GM19328 (cell line): Measurements from ENCODE around the gene DCP2.
A peak's percentile ranks its signal among the peaks of the same experiment; 100 is the strongest.

ENCODE experiments used
- ATAC-seq: cut with Tn5 transposase; IDR thresholded peaks from one replicate; pipeline ENCODE4 v1.9.1; 2021; ENCODE audit warnings: mild to moderate bottlenecking, moderate library complexity; ENCODE audit not compliant: unreplicated experiment

DCP2 gene

DNA sequence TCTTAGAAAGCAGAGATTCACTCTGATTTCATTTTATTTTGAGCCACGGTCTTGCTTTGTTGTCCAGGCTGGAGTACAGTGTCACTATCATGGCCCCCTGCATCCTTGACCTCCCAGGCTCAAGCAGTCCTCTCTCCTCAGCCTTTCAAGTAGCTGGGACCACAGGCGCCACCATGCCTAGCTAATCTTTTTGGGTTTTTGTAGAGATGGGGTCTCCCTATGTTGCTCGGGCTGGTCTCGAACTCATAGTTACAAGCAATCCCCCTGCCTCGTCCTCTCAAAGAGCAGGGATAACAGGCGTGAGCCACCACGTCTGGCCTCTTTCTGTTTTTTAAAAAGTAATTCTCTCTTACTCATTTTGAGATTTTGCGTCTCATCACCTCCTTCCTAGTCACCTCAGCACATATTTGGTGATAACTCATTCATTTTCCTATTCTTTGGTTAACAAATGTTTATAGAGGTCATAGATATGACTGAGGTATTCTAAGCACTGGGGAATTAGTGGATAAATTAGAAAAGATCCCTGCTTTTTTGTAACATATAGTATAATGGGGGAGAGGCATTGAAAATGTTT lies 10.8 kb upstream of the DCP2 start:
- no peak for ATAC-seq

GRCh38 chr5:112967520-112968083 lies 9.0 kb upstream of the DCP2 start:
- no peak for ATAC-seq

- ATAC-seq, result no peak
Observed at GRCh38 chr5:112968411-112969106, 8.0 kb upstream of the DCP2 start.

- no peak for ATAC-seq
Observed at GRCh38 chr5:112971276-112971675, 5.3 kb upstream of the DCP2 start.

DNA sequence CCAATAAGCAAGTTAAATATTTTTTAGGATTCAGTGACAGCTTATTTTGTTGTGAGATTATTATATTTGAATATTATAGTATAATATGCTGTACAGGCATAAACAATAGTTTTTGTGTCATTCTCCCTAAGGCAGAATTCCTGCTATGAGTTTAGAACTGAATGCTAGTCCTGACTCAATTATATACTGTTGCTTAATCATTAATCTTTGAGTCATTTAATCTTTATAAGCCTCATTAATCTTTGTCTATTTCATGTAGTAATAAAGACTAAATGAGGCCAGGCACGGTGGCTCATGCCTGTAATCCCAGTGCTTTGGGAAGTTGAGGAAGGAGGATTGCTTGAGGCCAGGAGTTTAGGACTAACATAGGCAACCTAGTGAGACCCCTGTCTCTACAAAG lies 3.6 kb upstream of the DCP2 start:
- ATAC-seq, result no peak

DNA sequence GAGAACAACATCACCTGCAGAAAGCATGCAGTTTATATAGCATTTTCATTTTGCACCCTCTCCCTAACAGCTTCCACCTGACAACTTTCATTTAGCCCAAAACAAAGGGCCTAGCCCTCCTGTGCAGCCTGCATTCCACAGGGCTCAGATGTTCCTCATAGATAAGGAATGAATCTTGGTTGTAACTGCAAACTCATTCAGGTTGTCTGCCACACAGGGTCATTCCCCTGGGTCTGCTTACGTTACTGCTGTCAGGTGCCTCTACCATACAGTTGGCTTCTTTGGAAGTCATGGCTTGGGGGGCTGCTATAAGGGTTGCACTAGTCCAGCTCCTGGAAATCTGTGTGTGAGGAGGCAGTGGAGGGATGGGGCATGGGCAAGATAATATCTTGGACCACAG lies 2.7 kb upstream of the DCP2 start:
- ATAC-seq, result no peak

GRCh38 chr5:112974901-112975300 lies 1.7 kb upstream of the DCP2 start:
- no peak for ATAC-seq

DNA sequence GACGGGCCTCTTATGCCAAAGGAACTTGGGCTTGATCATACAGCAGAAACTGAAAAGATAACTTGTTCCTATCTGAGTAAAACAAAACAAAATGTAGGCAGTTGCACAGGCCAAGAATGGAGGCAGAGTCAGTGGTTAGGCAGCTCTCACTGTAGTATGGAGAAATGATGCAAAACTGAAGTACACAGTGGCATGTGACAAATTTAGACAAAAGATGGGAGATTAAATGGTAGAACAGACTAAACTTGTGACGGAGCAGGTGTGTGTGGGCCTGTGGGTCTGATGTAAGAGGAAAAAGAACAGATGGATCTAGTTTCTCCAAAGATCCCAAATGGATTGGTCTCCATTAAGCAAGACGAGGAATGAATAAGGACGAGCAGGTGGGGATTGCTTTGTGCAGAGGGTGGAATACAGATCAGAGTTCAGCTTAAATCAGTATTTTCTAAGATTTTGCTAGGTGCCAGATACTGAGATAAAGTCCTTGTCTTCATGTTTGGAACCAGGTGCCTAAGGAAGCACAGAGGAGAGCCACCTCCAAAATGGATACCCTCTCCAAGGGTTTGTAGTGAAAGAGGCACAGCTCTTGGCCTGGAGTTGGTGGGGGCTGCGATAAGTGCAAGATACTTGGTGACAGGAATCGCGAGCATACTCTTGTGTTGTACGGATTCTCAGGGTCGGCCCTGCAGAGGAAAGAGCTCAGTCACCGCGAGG lies 722 bp upstream of the DCP2 start:
- peak; percentile 6 for ATAC-seq

DNA sequence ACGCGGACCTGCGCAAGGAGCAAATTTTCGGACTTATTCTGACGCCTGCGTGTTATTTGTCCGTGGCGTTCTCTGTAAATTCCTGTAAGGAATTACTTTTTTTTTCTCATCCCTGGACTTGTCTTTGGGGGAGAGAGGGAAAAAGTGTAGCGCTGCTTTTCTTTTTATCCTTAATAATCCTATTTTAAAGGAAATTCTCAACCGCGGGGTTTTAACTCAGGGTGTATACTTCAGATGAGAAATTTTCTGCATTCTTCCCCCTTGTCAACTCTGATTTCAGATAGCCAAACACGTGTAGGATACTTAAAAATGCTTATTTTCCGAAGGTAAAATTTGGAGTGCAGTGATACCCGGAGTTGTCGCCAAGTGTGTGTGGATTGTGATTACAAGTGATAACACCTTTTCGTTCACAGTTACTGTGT lies 853 bp downstream of the DCP2 start:
- no peak for ATAC-seq

DNA sequence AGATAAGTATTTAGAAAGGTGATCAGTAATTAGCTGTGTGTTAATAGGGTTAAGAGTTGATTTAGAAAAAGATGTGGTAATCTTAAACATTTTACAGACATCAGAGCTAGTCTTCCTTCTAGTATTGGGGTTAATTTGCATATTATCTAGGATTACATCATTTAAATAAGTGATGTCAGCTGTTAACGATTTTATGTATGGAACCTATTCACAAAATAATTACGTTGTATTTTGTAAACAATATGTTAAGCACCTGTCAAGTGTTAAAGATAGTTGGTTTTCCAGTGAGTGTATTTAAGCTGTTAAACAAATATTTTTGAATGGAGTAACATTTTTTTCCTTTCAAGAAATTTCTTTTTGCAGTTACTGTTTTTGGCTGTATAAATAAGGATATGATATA lies 2.2 kb downstream of the DCP2 start:
- no peak for ATAC-seq

- ATAC-seq, result no peak
Observed at GRCh38 chr5:112979723-112980122, 3.1 kb downstream of the DCP2 start.

DNA sequence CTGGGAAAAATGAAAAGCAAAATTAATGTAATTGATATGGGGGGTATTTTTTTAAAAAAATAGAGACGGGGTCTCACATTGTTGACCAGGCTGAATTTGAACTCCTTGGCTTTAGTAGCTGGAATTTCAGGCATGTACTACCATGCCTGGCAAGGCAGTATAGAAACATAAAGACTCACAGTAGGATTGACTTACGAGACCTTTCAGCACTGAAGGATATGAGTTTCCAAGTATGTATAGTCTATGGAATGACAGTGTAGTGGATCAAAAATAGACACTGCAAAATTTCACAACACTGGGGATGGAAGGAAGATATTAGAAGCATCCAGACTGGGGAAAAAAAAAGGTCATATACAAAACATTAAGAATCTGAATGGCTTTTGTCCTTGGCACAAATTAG lies 6.8 kb downstream of the DCP2 start:
- no peak for ATAC-seq

- no peak for ATAC-seq
Observed at GRCh38 chr5:112986224-112986623, 9.6 kb downstream of the DCP2 start.

GRCh38 chr5:112995764-112996618 lies 19.4 kb downstream of the DCP2 start:
- ATAC-seq, result peak; percentile 86

DNA sequence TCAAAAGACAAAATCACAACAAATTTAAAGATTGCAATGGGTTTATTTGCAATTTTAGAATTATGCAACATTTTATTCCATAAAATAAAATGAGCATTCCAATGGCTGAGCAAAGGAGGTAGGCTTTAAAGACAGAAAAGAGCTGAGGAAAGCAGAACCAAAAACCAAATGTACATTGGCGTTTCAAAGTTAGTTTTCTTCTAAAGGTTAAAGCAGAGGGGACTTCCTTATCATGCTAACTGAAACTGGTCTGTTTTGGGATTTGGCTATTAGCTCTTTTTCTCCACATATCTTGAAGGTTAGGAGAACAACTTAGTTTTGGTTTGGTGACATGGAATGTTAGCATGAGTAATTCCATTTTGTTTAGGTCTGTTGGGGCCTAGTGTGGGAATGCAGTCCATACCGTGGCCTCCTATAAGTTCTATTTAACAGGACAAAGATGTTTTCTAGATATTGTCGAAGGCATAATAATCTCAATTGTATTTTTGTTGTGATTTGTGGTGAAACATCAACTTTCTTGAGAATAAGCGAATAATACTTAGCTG lies 20.3 kb downstream of the DCP2 start:
- no peak for ATAC-seq

DNA sequence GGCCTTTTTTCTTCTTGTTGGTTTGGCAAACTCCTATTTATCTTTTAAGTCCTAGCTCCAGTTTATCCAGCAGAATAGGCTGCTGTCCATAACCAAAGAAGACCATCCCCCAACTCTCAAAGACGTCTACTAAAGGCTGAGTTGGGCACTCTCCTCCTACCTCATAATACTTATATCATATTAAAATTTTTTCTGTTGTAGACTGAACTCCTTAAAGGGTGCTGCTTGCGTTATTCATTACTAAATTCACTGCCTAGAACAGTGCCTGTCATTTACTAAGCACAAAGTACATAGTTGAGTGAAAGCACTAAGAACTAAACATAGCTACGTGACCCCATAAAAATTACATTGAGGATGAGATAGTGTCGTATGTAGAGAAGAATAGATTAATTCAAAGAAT lies 21.7 kb downstream of the DCP2 start:
- ATAC-seq, result no peak

GRCh38 chr5:113000466-113000865 lies 23.9 kb downstream of the DCP2 start:
- no peak for ATAC-seq

DNA sequence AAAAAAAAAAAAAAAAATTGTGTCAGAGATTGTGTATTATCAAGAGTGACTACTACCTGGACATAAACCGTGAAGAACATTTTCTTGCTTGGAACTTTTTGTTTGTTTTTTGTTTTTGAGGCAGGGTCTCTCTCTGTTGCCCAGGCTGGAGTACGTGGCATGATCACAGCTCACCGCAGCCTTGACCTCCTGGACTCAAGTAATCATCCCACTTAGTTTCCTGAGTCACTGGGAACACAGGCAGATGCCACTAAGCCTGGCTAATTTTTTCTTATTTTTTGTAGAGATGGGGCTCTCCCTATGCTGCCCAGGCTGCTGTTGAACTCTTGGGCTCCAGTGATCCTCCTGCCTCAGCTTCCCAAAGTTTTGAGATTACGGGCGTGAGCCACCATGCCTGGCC lies 25.8 kb downstream of the DCP2 start:
- ATAC-seq, result no peak

GRCh38 chr5:113003763-113004162 lies 27.2 kb downstream of the DCP2 start:
- no peak for ATAC-seq

- no peak for ATAC-seq
Observed at GRCh38 chr5:113005454-113005853, 28.9 kb downstream of the DCP2 start.
